Keratinocyte (primary cell): ENCODE data around the gene WDR45B. TPM values are rescaled to one million over a fixed set of nuclear protein-coding genes. Genes with fewer than 3 reads are reported as not detected.

Experiments
- DNase-seq: peaks from one replicate; pipeline ENCODE4 v3.0.0-alpha.2; 2011; ENCODE audit warnings: low read depth, missing footprints, low spot score
- FAIRE-seq: peaks from 2 replicates; lab custom pipeline; 2011; peaks lifted over from hg19 to GRCh38; lab: Jason Lieb, UNC
- H2AFZ ChIP-seq: 2 replicates; pipeline ENCODE4 v1.6.0; 2012; ENCODE audit warnings: low read length, control low read depth, inconsistent platforms; ENCODE audit not compliant: control insufficient read depth
- H3K27ac ChIP-seq: 2 replicates; pipeline ENCODE4 v1.5.1; 2011; ENCODE audit warnings: low read length; ENCODE audit not compliant: control insufficient read depth, insufficient read depth
- H3K27me3 ChIP-seq: 3 replicates; pipeline ENCODE4 v1.6.0; 2011; ENCODE audit warnings: low read length; ENCODE audit not compliant: control insufficient read depth, insufficient read depth; ENCODE audit errors: extremely low read depth
- H3K36me3 ChIP-seq, 2 experiments: 2 replicates in 1 of 2; 3 replicates in 1 of 2; pipeline ENCODE4 v1.5.1; 2011; ENCODE audit warnings: low read length in 2 of 2, mild to moderate bottlenecking in 1 of 2; ENCODE audit not compliant: control insufficient read depth in 2 of 2, insufficient read depth in 2 of 2; ENCODE audit errors: extremely low read depth in 1 of 2
- H3K4me1 ChIP-seq: 3 replicates; pipeline ENCODE4 v1.5.1; 2011; ENCODE audit warnings: low read length; ENCODE audit not compliant: control insufficient read depth, insufficient read depth; ENCODE audit errors: extremely low read depth
- H3K4me2 ChIP-seq: 3 replicates; pipeline ENCODE4 v1.6.0; 2011; ENCODE audit warnings: low read depth, low read length; ENCODE audit not compliant: control insufficient read depth, insufficient read depth; ENCODE audit errors: extremely low read depth
- H3K4me3 ChIP-seq, 3 experiments: fragments of 200-600 bp in 1 of 3; sonication (generic) in 1 of 3; 2 replicates in 2 of 3; 3 replicates in 1 of 3; pipeline ENCODE4 v1.5.1; 2011 to 2016; ENCODE audit warnings: low read length in 3 of 3, mild to moderate bottlenecking in 3 of 3, control low read depth in 2 of 3, inconsistent platforms in 1 of 3, low read depth in 1 of 3, mixed read lengths in 1 of 3, mixed run types in 1 of 3, moderate library complexity in 1 of 3; ENCODE audit not compliant: control insufficient read depth in 2 of 3, insufficient read depth in 2 of 3; ENCODE audit errors: extremely low read depth in 1 of 3
- H3K79me2 ChIP-seq: 2 replicates; pipeline ENCODE4 v1.6.0; 2012; ENCODE audit warnings: low read length; ENCODE audit not compliant: control insufficient read depth, insufficient read depth
- H3K9ac ChIP-seq: 3 replicates; pipeline ENCODE4 v1.6.0; 2011; ENCODE audit warnings: low read length; ENCODE audit not compliant: control insufficient read depth, insufficient read depth; ENCODE audit errors: extremely low read depth
- H3K9me1 ChIP-seq: 3 replicates; pipeline ENCODE4 v1.6.0; 2011; ENCODE audit warnings: low read length; ENCODE audit not compliant: control insufficient read depth, insufficient read depth; ENCODE audit errors: extremely low read depth
- H3K9me3 ChIP-seq: 2 replicates; pipeline ENCODE4 v1.5.1; 2012; ENCODE audit warnings: low read depth, low read length; ENCODE audit not compliant: control insufficient read depth
- H4K20me1 ChIP-seq: 3 replicates; pipeline ENCODE4 v1.6.0; 2011; ENCODE audit warnings: low read length; ENCODE audit not compliant: control insufficient read depth, insufficient read depth; ENCODE audit errors: extremely low read depth
- EZH2 ChIP-seq: IDR thresholded peaks from one replicate; pipeline ENCODE4 v1.6.1; 2012; ENCODE audit warnings: inconsistent platforms, mild to moderate bottlenecking, low read length, moderate library complexity
- dilution Hi-C: fragments of 300-500 bp; cut with MboI; formaldehyde crosslinking; loops from one replicate; pipeline ENCODE4 v1.7.0; 2020; ENCODE audit warnings: low sequenced_read_pairs; ENCODE audit not compliant: extremely low pct_ligation_motif_present
- polyA plus RNA-seq, 5 experiments: library from polyadenylated mRNA; depleted of rRNA in 3 of 5; stranded (reverse) in 3 of 5; stranded (forward) in 1 of 5; unstranded in 1 of 5; fragments of >200 nt; gene quantifications; 1 replicate in 1 of 5; 2 replicates in 3 of 5; 3 replicates in 1 of 5; pipeline versions ENCODE4 v1.2.1 to v1.2.3, GENCODE V29; 2011 to 2012; ENCODE audit warnings: missing spikeins in 2 of 5, low read depth in 1 of 5, low replicate concordance in 1 of 5
- TF ChIP-seq, protein P1 (sequence below), 3 experiments: IDR thresholded peaks in 1 of 3; conservative IDR thresholded peaks in 1 of 3; optimal IDR thresholded peaks in 1 of 3; 2 replicates in 2 of 3; 3 replicates in 1 of 3; pipeline versions ENCODE3 to v1.5.1; 2011; ENCODE audit warnings: low read length in 3 of 3, mild to moderate bottlenecking in 3 of 3, moderate library complexity in 2 of 3, control low read depth in 1 of 3, inconsistent platforms in 1 of 3; ENCODE audit not compliant: insufficient read depth in 2 of 3; ENCODE audit errors: extremely low read depth in 1 of 3

WDR45B gene
- polyA plus RNA-seq, 1 donor (not counting 4 experiments of a cell fraction or from before 2014, with no cell fraction given) = 77.2 TPM

DNA sequence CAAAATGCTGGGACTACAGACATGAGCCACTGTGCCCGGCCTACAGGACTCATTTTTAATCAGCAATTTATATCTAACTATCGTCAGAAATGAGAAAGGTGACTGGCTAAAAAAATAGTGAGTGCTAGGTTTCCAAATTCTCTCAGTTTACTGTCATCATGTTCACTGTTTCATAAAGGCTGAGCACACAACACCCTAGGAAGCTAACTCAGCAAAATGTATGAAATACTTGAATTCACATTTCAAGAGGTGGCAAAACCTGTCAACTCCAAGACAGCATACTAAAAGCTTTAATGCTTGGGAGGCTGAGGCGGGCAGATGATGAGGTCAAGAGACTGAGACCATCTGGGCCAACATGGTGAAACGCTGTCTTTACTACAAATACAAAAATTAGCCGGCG, 16.7 kb downstream of the WDR45B start:
- peaks cover 58% of the 10 kb centered on the region for H3K79me2 ChIP-seq
- dilution Hi-C loops = no loop called here
- H3K4me2 ChIP-seq = no peak overlapping the region
- H3K27me3 ChIP-seq = no peaks in the 10 kb centered on the region
- FAIRE-seq (no peak), DNase-seq (no peak)
- peaks cover 23% of the 10 kb centered on the region in 2 experiments for H3K36me3 ChIP-seq
- no peak overlapping the region for H3K4me3 ChIP-seq
- no peaks in the 10 kb centered on the region for H3K9me1 ChIP-seq
- no peaks in the 10 kb centered on the region for H3K9me3 ChIP-seq
- no peak overlapping the region for H2AFZ ChIP-seq
- no peak overlapping the region for H3K9ac ChIP-seq
- no peak overlapping the region for H3K27ac ChIP-seq
- peaks cover 3% of the 10 kb centered on the region for H4K20me1 ChIP-seq
- H3K4me1 ChIP-seq = no peaks in the 10 kb centered on the region
- TF ChIP-seq, protein P1, sequence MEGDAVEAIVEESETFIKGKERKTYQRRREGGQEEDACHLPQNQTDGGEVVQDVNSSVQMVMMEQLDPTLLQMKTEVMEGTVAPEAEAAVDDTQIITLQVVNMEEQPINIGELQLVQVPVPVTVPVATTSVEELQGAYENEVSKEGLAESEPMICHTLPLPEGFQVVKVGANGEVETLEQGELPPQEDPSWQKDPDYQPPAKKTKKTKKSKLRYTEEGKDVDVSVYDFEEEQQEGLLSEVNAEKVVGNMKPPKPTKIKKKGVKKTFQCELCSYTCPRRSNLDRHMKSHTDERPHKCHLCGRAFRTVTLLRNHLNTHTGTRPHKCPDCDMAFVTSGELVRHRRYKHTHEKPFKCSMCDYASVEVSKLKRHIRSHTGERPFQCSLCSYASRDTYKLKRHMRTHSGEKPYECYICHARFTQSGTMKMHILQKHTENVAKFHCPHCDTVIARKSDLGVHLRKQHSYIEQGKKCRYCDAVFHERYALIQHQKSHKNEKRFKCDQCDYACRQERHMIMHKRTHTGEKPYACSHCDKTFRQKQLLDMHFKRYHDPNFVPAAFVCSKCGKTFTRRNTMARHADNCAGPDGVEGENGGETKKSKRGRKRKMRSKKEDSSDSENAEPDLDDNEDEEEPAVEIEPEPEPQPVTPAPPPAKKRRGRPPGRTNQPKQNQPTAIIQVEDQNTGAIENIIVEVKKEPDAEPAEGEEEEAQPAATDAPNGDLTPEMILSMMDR (optimal IDR thresholded peaks at IDR 0.05 in 1 of 3, IDR thresholded peaks at IDR 0.05 in 1 of 3, conservative IDR thresholded peaks at IDR 0.05 in 1 of 3; ENCODE audit: extremely low read depth in 1 of 3, insufficient read depth in 2 of 3, low read length in 3 of 3) = no peak
- TF ChIP-seq EZH2 = no peak

DNA sequence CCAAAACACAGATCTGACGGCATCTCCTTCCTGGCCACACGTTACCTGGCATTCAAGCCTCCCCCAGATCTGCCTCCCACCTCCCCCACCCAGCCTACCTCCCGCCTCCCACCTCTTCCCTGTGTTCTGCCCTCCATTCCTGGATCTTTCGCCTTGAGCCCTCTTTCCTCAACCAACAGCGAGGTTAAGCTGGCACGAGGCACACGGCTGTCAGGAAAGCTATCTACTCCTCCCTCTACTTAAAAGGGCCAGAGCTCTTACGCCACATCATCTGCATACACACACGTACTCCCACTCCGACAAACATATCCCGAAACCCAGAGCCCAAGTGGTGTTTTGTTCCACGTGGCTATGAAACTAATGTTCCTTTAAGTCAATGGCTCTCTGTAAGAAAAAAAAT, 18.0 kb downstream of the WDR45B start:
- no peak for TF ChIP-seq EZH2
- TF ChIP-seq, protein P1 (optimal IDR thresholded peaks at IDR 0.05 in 1 of 3, IDR thresholded peaks at IDR 0.05 in 1 of 3, conservative IDR thresholded peaks at IDR 0.05 in 1 of 3; ENCODE audit: extremely low read depth in 1 of 3, insufficient read depth in 2 of 3, low read length in 3 of 3) = no peak
- H3K36me3 ChIP-seq = peaks cover 24 to 28% of the 10 kb centered on the region in 2 experiments
- H3K4me1 ChIP-seq = no peaks in the 10 kb centered on the region
- H3K9me3 ChIP-seq = no peaks in the 10 kb centered on the region
- H3K27me3 ChIP-seq = no peaks in the 10 kb centered on the region
- peaks cover 3% of the 10 kb centered on the region for H4K20me1 ChIP-seq
- no peak for DNase-seq
- no peak overlapping the region for H3K9ac ChIP-seq
- no peak overlapping the region for H2AFZ ChIP-seq
- H3K79me2 ChIP-seq = peaks cover 46% of the 10 kb centered on the region
- dilution Hi-C loops = no loop called here
- H3K9me1 ChIP-seq = no peaks in the 10 kb centered on the region
- no peak overlapping the region for H3K27ac ChIP-seq
- no peak overlapping the region for H3K4me2 ChIP-seq
- FAIRE-seq = no peak
- no peak overlapping the region for H3K4me3 ChIP-seq
